ENCODE measurements around the gene NCKIPSD. TPM values are rescaled to one million over a fixed set of nuclear protein-coding genes. Genes with fewer than 3 reads are reported as not detected.

Gene NCKIPSD
- total RNA-seq, 1 donor from 2014 or later, result 102 TPM

DNA sequence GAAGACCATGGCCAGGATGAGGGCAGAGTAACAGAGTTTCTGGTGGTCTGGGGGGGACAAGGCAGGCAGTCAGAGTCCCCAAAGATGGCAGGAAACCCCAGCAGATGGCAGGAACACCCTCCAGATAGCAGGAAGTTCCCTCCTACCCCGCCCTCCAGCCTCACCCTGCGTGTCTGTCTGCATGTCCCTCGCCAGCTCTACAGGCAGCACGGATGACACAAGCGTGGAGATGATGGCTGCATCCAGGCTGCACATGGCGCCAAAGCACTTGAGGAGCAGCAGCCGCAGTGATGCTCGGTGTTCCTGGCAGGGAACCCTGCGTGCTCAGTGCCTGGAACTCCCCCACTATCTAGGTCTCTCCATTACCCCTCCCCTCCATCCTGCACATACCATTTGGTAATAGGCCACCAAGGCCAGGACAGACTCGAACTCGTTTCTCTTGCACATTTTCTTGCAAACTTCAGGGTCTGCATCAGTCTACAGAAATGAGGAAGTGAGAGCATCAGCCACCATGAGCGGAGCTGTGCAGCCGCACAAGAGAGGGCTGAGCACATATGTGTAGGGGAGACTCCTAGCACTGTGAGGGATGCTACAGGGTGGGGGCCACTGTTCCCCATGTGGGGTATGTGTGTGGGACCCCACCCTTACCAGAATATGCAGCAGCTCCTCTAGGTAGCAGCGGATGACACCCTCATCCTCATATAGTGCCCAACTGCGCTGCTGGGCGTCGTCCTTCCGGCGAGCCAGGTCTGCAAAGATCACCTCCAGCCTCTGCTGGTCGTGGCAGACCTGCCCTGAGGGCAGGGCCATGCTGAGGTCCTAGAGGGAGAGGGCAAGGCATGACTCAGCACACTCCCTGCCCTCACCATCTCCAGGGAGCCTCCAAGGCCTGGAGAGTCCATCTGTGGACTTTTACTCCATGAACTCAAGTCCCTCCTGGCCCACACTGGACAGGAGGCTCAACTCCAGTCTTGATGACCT lies 6.0 kb downstream of the NCKIPSD start:
- H3K27me3 ChIP-seq, result no peaks in the 10 kb centered on the region
- H3K4me3 ChIP-seq, result no peak overlapping the region
- peaks cover 52 to 74% of the 10 kb centered on the region in 2 donors for H3K36me3 ChIP-seq
- H3K9me3 ChIP-seq, result no peaks in the 10 kb centered on the region
- no peak for TF ChIP-seq CTCF (IDR thresholded peaks at IDR 0.05)
- no peak overlapping the region for H3K27ac ChIP-seq
- intact Hi-C loops (cut with DNase I), result no loop called here
- peaks cover 3 to 15% of the 10 kb centered on the region in 2 donors for H3K4me1 ChIP-seq
- no peak for DNase-seq (ENCODE audit: low spot score in 2 of 2)

GRCh38 chr3:48678566-48679380 lies 6.9 kb downstream of the NCKIPSD start:
- H3K9me3 ChIP-seq, result no peaks in the 10 kb centered on the region
- H3K27me3 ChIP-seq, result no peaks in the 10 kb centered on the region
- no peak overlapping the region for H3K4me3 ChIP-seq
- H3K36me3 ChIP-seq, result peaks cover 52 to 74% of the 10 kb centered on the region in 2 donors
- DNase-seq (ENCODE audit: low spot score in 2 of 2), result no peak
- no peak for TF ChIP-seq CTCF (IDR thresholded peaks at IDR 0.05)
- intact Hi-C loops (cut with DNase I), result no loop called here
- peaks cover 3 to 8% of the 10 kb centered on the region in 2 donors for H3K4me1 ChIP-seq
- no peak overlapping the region for H3K27ac ChIP-seq

GRCh38 chr3:48678056-48678455 lies 7.7 kb downstream of the NCKIPSD start:
- no peak overlapping the region for H3K4me3 ChIP-seq
- H3K4me1 ChIP-seq, result peaks cover 0 to 1% of the 10 kb centered on the region in 2 donors
- DNase-seq (ENCODE audit: low spot score in 2 of 2), result no peak
- H3K9me3 ChIP-seq, result no peaks in the 10 kb centered on the region
- H3K36me3 ChIP-seq, result peaks cover 52 to 74% of the 10 kb centered on the region in 2 donors
- TF ChIP-seq CTCF (IDR thresholded peaks at IDR 0.05), result no peak
- intact Hi-C loops (cut with DNase I), result no loop called here
- no peak overlapping the region for H3K27ac ChIP-seq
- H3K27me3 ChIP-seq, result no peaks in the 10 kb centered on the region

DNA sequence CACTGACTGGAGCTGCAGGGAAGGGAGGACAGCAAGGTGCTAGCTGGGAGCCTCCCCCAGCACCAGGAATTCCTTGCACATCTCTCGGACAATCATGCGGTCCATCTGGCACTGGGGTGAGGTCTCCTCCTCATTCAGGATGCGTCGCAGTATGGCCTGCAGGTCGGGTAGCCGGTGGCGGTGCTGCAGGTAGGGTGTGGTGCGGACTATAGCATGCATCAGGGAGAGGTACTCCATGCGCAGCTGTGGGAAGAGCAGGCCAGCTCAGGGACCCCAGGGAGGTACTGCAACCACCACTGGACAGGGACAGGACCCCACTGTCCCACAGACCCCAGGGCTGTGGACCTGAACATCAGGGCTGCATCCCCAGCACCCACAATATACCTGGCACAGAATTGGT lies 11.2 kb downstream of the NCKIPSD start:
- H3K27me3 ChIP-seq, result no peaks in the 10 kb centered on the region
- intact Hi-C loops (cut with DNase I), result no loop called here
- no peak for TF ChIP-seq CTCF (IDR thresholded peaks at IDR 0.05)
- H3K4me3 ChIP-seq, result no peak overlapping the region
- no peaks in the 10 kb centered on the region for H3K4me1 ChIP-seq
- DNase-seq (ENCODE audit: low spot score in 2 of 2), result no peak
- H3K27ac ChIP-seq, result no peak overlapping the region
- H3K36me3 ChIP-seq, result peaks cover 34 to 51% of the 10 kb centered on the region in 2 donors
- no peaks in the 10 kb centered on the region for H3K9me3 ChIP-seq

GRCh38 chr3:48672522-48672921 lies 13.2 kb downstream of the NCKIPSD start:
- Histone ChIP-seq H3K4me1 (no peaks in the 10 kb centered on the region), H3K36me3 (peaks cover 17 to 31% of the 10 kb centered on the region in 2 donors), H3K27ac (no peak overlapping the region), H3K27me3 (no peaks in the 10 kb centered on the region), H3K9me3 (no peaks in the 10 kb centered on the region), H3K4me3 (no peak overlapping the region)
- intact Hi-C loops (cut with DNase I), result no loop called here
- no peak for TF ChIP-seq CTCF (IDR thresholded peaks at IDR 0.05)
- no peak for DNase-seq (ENCODE audit: low spot score in 2 of 2)
